UCSD-AML1 (cell line): ENCODE data around the gene CDC16.
"Not testable (repeated sequence)": the region's sequence is repeated elsewhere in the genome, so short reads cannot be mapped to it uniquely, and the experiment has no call there.

Experiments
- DNase-seq: peaks from one replicate; lab custom pipeline; 2025; ENCODE audit not compliant: unreplicated experiment; lab: John Stamatoyannopoulos, UW

Gene CDC16

GRCh38 chr13:114261328-114261965 lies 26.8 kb downstream of the CDC16 start:
- DNase-seq: no peak

GRCh38 chr13:114263578-114263977 lies 28.9 kb downstream of the CDC16 start:
- no peak for DNase-seq

GRCh38 chr13:114264313-114264712 lies 29.6 kb downstream of the CDC16 start:
- DNase-seq: not testable (repeated sequence)

- no peak for DNase-seq
Observed at GRCh38 chr13:114264886-114265611, 30.4 kb downstream of the CDC16 start.

- no peak for DNase-seq
Observed at GRCh38 chr13:114266241-114266640, 31.5 kb downstream of the CDC16 start.

- no peak for DNase-seq
Observed at GRCh38 chr13:114268344-114269280, 33.9 kb downstream of the CDC16 start.

- DNase-seq: no peak
Observed at GRCh38 chr13:114269281-114269770, 34.6 kb downstream of the CDC16 start.

GRCh38 chr13:114272977-114273376 lies 38.3 kb downstream of the CDC16 start:
- no peak for DNase-seq

- no peak for DNase-seq
Observed at GRCh38 chr13:114275304-114275703, 40.6 kb downstream of the CDC16 start.

- DNase-seq: no peak
Observed at GRCh38 chr13:114279146-114279545, 44.4 kb downstream of the CDC16 start.

- DNase-seq: no peak
Observed at GRCh38 chr13:114279758-114280355, 45.2 kb downstream of the CDC16 start.

- DNase-seq: peak; percentile 93
Observed at GRCh38 chr13:114281351-114282040, 46.8 kb downstream of the CDC16 start, which contains the start of gene UPF3A. Gene UPF3A, plus strand, starts transcription at chr13:114281601. Its CDS starts 39 bp downstream, at chr13:114281640.

GRCh38 chr13:114282041-114282670 lies 47.5 kb downstream of the CDC16 start:
- DNase-seq: peak; percentile 57

- DNase-seq: no peak
Observed at GRCh38 chr13:114283576-114283975, 48.9 kb downstream of the CDC16 start.

GRCh38 chr13:114284680-114285079 lies 50.0 kb downstream of the CDC16 start:
- no peak for DNase-seq

GRCh38 chr13:114285166-114285808 lies 50.6 kb downstream of the CDC16 start:
- DNase-seq: no peak

- no peak for DNase-seq
Observed at GRCh38 chr13:114286808-114287207, 52.1 kb downstream of the CDC16 start.

GRCh38 chr13:114288157-114288591 lies 53.5 kb downstream of the CDC16 start:
- no peak for DNase-seq

- no peak for DNase-seq
Observed at GRCh38 chr13:114296448-114296847, 61.8 kb downstream of the CDC16 start.
